ENCODE measurements around the gene BAHCC1.

- TF ChIP-seq CTCF (conservative IDR thresholded peaks at IDR 0.05; ENCODE audit: low read depth, low read length) = peak; percentile 30; the same call in 1 of the 2 replicates
- TF ChIP-seq EZH2 (IDR thresholded peaks at IDR 0.05; ENCODE audit: borderline replicate concordance, low read depth, low read length, poor library complexity, severe bottlenecking) = no peak
Measured at GRCh38 chr17:81397314-81398175, 2.3 kb downstream of the BAHCC1 start.
